H1 (cell line): ENCODE measurements around the gene CASQ2. TPM values are rescaled to one million over a fixed set of nuclear protein-coding genes. Genes with fewer than 3 reads are reported as not detected.

Source experiments
- CTCF ChIA-PET: fragments of 300-600 bp; sonication (Branson Sonifier 250); formaldehyde crosslinking; loops from one replicate; lab custom pipeline; 2021; ENCODE audit not compliant: partially characterized antibody; lab: Charles Lee
- POLR2A ChIA-PET: fragments of 300-600 bp; sonication (Branson Sonifier 250); formaldehyde crosslinking; loops from one replicate; lab custom pipeline; 2021; ENCODE audit warnings: inconsistent platforms; ENCODE audit not compliant: partially characterized antibody; lab: Charles Lee
- DNase-seq, 2 experiments: peaks; one replicate each; pipeline versions ENCODE4 v3.0.0 to v3.0.0-alpha.2; 2010 to 2022; ENCODE audit warnings: low spot score in 2 of 2, low read depth in 1 of 2, mixed read lengths in 1 of 2
- FAIRE-seq: peaks from 2 replicates; lab custom pipeline; 2011; peaks lifted over from hg19 to GRCh38; lab: Jason Lieb, UNC
- H2AFZ ChIP-seq: 2 replicates; pipeline ENCODE4 v1.8.1; 2012; ENCODE audit warnings: low read length, inconsistent platforms
- H2AK5ac ChIP-seq: 2 replicates; pipeline ENCODE4 v1.6.1; 2013; ENCODE audit warnings: low read depth, low read length
- H2BK120ac ChIP-seq: replicated peaks from 2 replicates; pipeline ENCODE3; 2013; ENCODE audit warnings: low read depth, low read length, inconsistent platforms
- H2BK12ac ChIP-seq: 2 replicates; pipeline ENCODE4 v1.6.1; 2013; ENCODE audit warnings: low read depth, low read length
- H2BK15ac ChIP-seq: 2 replicates; pipeline ENCODE4 v1.6.1; 2013; ENCODE audit warnings: low read length
- H2BK20ac ChIP-seq: 2 replicates; pipeline ENCODE4 v1.6.1; 2013; ENCODE audit warnings: low read length
- H2BK5ac ChIP-seq: 2 replicates; pipeline ENCODE4 v1.6.1; 2013; ENCODE audit warnings: low read depth, low read length
- H3K14ac ChIP-seq: 2 replicates; pipeline ENCODE4 v1.6.1; 2013; ENCODE audit warnings: inconsistent platforms; ENCODE audit not compliant: insufficient read length
- H3K18ac ChIP-seq: 2 replicates; pipeline ENCODE4 v1.6.1; 2013; ENCODE audit warnings: low read length; ENCODE audit errors: extremely low read depth
- H3K23ac ChIP-seq: 2 replicates; pipeline ENCODE4 v1.6.1; 2013; ENCODE audit warnings: inconsistent platforms; ENCODE audit not compliant: insufficient read length
- H3K23me2 ChIP-seq: 2 replicates; pipeline ENCODE4 v1.6.1; 2013; ENCODE audit warnings: low read depth, low read length
- H3K27ac ChIP-seq: 2 replicates; pipeline ENCODE4 v1.6.1; 2011; ENCODE audit warnings: low read depth, low read length, inconsistent platforms
- H3K27me3 ChIP-seq, 4 experiments: replicated peaks in 1 of 4; 1 replicate in 1 of 4; 2 replicates in 3 of 4; pipeline versions ENCODE4 v1.6.1 to v1.8.1; 2011 to 2013; ENCODE audit warnings: low read length in 3 of 4, mild to moderate bottlenecking in 3 of 4, inconsistent platforms in 2 of 4, mixed read lengths in 2 of 4, moderate library complexity in 1 of 4; ENCODE audit not compliant: control insufficient read depth in 3 of 4, insufficient read depth in 3 of 4; ENCODE audit errors: extremely low read depth in 1 of 4
- H3K36me3 ChIP-seq, 4 experiments: 2 replicates each; pipeline versions ENCODE4 v1.6.1 to v1.8.1; 2011 to 2013; ENCODE audit warnings: mild to moderate bottlenecking in 4 of 4, low read length in 3 of 4, moderate library complexity in 2 of 4, control low read depth in 1 of 4, inconsistent platforms in 1 of 4; ENCODE audit not compliant: insufficient read depth in 4 of 4, control insufficient read depth in 2 of 4
- H3K4ac ChIP-seq: replicated peaks from 2 replicates; pipeline ENCODE3; 2013; ENCODE audit warnings: low read length, low read depth, mixed read lengths, inconsistent platforms; ENCODE audit not compliant: insufficient read length
- H3K4me1 ChIP-seq, 4 experiments: replicated peaks in 1 of 4; 1 replicate in 1 of 4; 2 replicates in 3 of 4; pipeline versions ENCODE4 v1.6.1 to v1.8.1; 2011 to 2013; ENCODE audit warnings: low read length in 3 of 4, inconsistent platforms in 2 of 4, mixed read lengths in 1 of 4; ENCODE audit not compliant: insufficient read depth in 4 of 4, control insufficient read depth in 3 of 4
- H3K4me2 ChIP-seq, 2 experiments: 2 replicates each; pipeline versions ENCODE4 v1.6.1 to v1.8.1; 2011 to 2013; ENCODE audit warnings: low read depth in 2 of 2, low read length in 2 of 2, control low read depth in 1 of 2, inconsistent platforms in 1 of 2, mild to moderate bottlenecking in 1 of 2; ENCODE audit not compliant: insufficient read depth in 1 of 2
- H3K4me3 ChIP-seq, 4 experiments: fragments of 200-600, 300-600 bp in 1 of 4; sonication (generic), shearing (Covaris generic), sonication (Bioruptor Twin) in 1 of 4; 2 replicates each; pipeline versions ENCODE4 v1.5.1 to v1.8.1; 2011 to 2016; ENCODE audit warnings: low read length in 4 of 4, low read depth in 3 of 4, control low read depth in 2 of 4, inconsistent platforms in 2 of 4, mild to moderate bottlenecking in 2 of 4, mixed read lengths in 1 of 4, moderate library complexity in 1 of 4; ENCODE audit not compliant: insufficient read depth in 2 of 4; ENCODE audit errors: extremely low read depth in 1 of 4
- H3K56ac ChIP-seq: replicated peaks from 2 replicates; pipeline ENCODE3; 2013; ENCODE audit warnings: low read depth, mild to moderate bottlenecking, mixed read lengths, low read length, inconsistent platforms; ENCODE audit not compliant: insufficient read length
- H3K79me1 ChIP-seq: 2 replicates; pipeline ENCODE4 v1.6.1; 2013; ENCODE audit warnings: low read depth, low read length, control low read depth
- H3K79me2 ChIP-seq, 2 experiments: 2 replicates each; pipeline versions ENCODE4 v1.6.1 to v1.8.1; 2012 to 2013; ENCODE audit warnings: low read length in 2 of 2, mild to moderate bottlenecking in 2 of 2, inconsistent platforms in 1 of 2; ENCODE audit not compliant: insufficient read depth in 2 of 2, control insufficient read depth in 1 of 2
- H3K9ac ChIP-seq, 4 experiments: replicated peaks in 1 of 4; 1 replicate in 1 of 4; 2 replicates in 3 of 4; pipeline versions ENCODE4 v1.6.1 to v1.8.1; 2011 to 2013; ENCODE audit warnings: low read depth in 3 of 4, low read length in 3 of 4, control low read depth in 2 of 4, mild to moderate bottlenecking in 2 of 4, moderate library complexity in 2 of 4, inconsistent platforms in 1 of 4; ENCODE audit errors: extremely low read depth in 1 of 4
- H3K9me3 ChIP-seq, 2 experiments: 2 replicates each; pipeline versions ENCODE4 v1.6.1 to v1.8.1; 2012 to 2013; ENCODE audit warnings: mild to moderate bottlenecking in 2 of 2, moderate library complexity in 2 of 2, control low read depth in 1 of 2, inconsistent platforms in 1 of 2, low read depth in 1 of 2, low read length in 1 of 2, mixed read lengths in 1 of 2; ENCODE audit not compliant: insufficient read depth in 2 of 2
- H4K20me1 ChIP-seq, 2 experiments: replicated peaks in 1 of 2; 2 replicates each; pipeline versions ENCODE3 to v1.8.1; 2011 to 2013; ENCODE audit warnings: inconsistent platforms in 2 of 2, low read length in 2 of 2, mild to moderate bottlenecking in 1 of 2; ENCODE audit not compliant: insufficient read depth in 2 of 2, control insufficient read depth in 1 of 2
- H4K5ac ChIP-seq: 2 replicates; pipeline ENCODE4 v1.6.1; 2013; ENCODE audit warnings: low read length, low read depth, mixed read lengths, inconsistent platforms; ENCODE audit not compliant: insufficient read length
- H4K8ac ChIP-seq: 2 replicates; pipeline ENCODE4 v1.8.0; 2013; ENCODE audit warnings: mild to moderate bottlenecking, moderate library complexity, low read length, inconsistent platforms; ENCODE audit not compliant: insufficient read depth; ENCODE audit errors: extremely low read depth
- H4K91ac ChIP-seq: replicated peaks from 2 replicates; pipeline ENCODE3; 2013; ENCODE audit warnings: low read length, mixed read lengths, inconsistent platforms; ENCODE audit not compliant: insufficient read length
- CBX5 ChIP-seq: fragments of 300-800, 300-1000 bp; sonication (generic); IDR thresholded peaks from 2 replicates; pipeline ENCODE4 v1.7.1; 2016; ENCODE audit warnings: antibody characterized with exemption, low read length, low read depth
- CEBPB ChIP-seq: IDR thresholded peaks from 2 replicates; pipeline ENCODE4 v1.6.1; 2012; ENCODE audit warnings: low read depth, low read length
- CHD2 ChIP-seq: IDR thresholded peaks from 2 replicates; pipeline ENCODE4 v1.6.1; 2012; ENCODE audit warnings: low read length, improper control_type of control experiment
- CTBP2 ChIP-seq: IDR thresholded peaks from 2 replicates; pipeline ENCODE4 v1.7.0; 2011; ENCODE audit warnings: borderline replicate concordance, mild to moderate bottlenecking, moderate library complexity, mixed read lengths, low read length; ENCODE audit not compliant: insufficient read depth, insufficient read length
- HDAC6 ChIP-seq: IDR thresholded peaks from one replicate; pipeline ENCODE4 v1.7.1; 2012; ENCODE audit warnings: low read depth, mild to moderate bottlenecking, inconsistent platforms, low read length, moderate library complexity
- JUN ChIP-seq: IDR thresholded peaks from 2 replicates; pipeline ENCODE4 v1.6.1; 2011; ENCODE audit warnings: low read depth, mild to moderate bottlenecking, improper control_type of control experiment, low read length
- NRF1 ChIP-seq: IDR thresholded peaks from 2 replicates; pipeline ENCODE4 v1.6.1; 2011; ENCODE audit warnings: mild to moderate bottlenecking, low read depth, low read length, improper control_type of control experiment
- SIRT6 ChIP-seq: IDR thresholded peaks from one replicate; pipeline ENCODE4 v1.7.1; 2012; ENCODE audit warnings: low read length, inconsistent platforms
- SP4 ChIP-seq: IDR thresholded peaks from 2 replicates; pipeline ENCODE4 v1.6.1; 2012; ENCODE audit warnings: low read length, inconsistent platforms
- TAF1 ChIP-seq: IDR thresholded peaks from 2 replicates; pipeline ENCODE4 v1.6.1; 2011; ENCODE audit warnings: mild to moderate bottlenecking, low read depth, low read length
- TCF12 ChIP-seq: IDR thresholded peaks from 2 replicates; pipeline ENCODE4 v1.6.1; 2011; ENCODE audit warnings: low read depth, mild to moderate bottlenecking, low read length
- WGBS, 2 experiments: shearing (Covaris generic) in 1 of 2; methylation state at CpG; one replicate each; pipeline versions ENCODE4 v1.1.6 to v1.1.7; 2013 to 2015; ENCODE audit warnings: low lambda C conversion rate in 2 of 2, mixed read lengths in 2 of 2, inconsistent platforms in 1 of 2, low coverage in 1 of 2, missing lambda C conversion rate in 1 of 2; ENCODE audit not compliant: insufficient replicate concordance in 2 of 2, insufficient coverage in 1 of 2, insufficient read length in 1 of 2; ENCODE audit errors: extremely low coverage in 1 of 2, missing lambda C conversion rate in 1 of 2; 5-methylcytosine and 5-hydroxymethylcytosine counted together
- polyA plus RNA-seq, 7 experiments: library from polyadenylated mRNA; depleted of rRNA in 3 of 7; stranded (reverse) in 5 of 7; unstranded in 2 of 7; fragments of >200 nt in 5 of 7; fragments of 200-250 nt in 2 of 7; gene quantifications; 1 replicate in 5 of 7; 2 replicates in 1 of 7; 4 replicates in 1 of 7; pipeline versions ENCODE4 v1.2.1 to v1.2.3, GENCODE V29; 2011 to 2013; ENCODE audit warnings: missing spikeins in 2 of 7, mixed read lengths in 2 of 7
- total RNA-seq: library from RNA; stranded (reverse); fragmentation: NEBNext Ultra II Directional; extraction: Animal tissue kit (Norgen Biotek cat#: 25700); gene quantifications from 2 replicates; pipeline ENCODE4 v1.2.1, GENCODE V29; 2021
- TF ChIP-seq, protein P1 (sequence below): IDR thresholded peaks from 2 replicates; pipeline ENCODE4 v1.6.1; 2012; ENCODE audit warnings: inconsistent platforms

Gene CASQ2
- total and polyA plus RNA-seq, 2 of the 8 experiments (the other 6 are each of a cell fraction or from before 2014, with no cell fraction given): not detected

DNA sequence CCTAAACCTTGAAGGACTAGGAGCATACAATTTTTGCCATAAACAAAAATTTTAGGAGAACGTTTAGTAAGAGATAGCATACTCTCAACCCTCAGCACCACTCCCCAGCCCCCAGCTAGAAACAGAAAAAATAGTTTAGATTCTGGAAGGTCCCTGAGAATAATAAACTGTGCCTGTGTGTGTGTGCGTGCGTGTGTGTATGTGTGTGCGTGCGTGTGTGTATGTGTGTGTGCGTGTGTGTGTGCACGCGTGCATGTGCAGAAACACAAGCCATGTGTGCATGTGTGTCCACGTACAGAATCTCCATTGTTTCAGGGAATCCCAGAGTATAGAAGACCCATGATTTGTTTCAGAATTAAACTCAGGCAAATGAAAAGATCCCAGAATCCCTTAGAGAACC is 62.6 kb downstream of the CASQ2 start:
- ChIA-PET POLR2A (no interaction called here), CTCF (interaction anchor here (0.7 to 18.6 kb wide), 36 partner anchors 11 to 356 kb away, joined by 3 to 370 read pairs (median 5); partner anchors contain the start of gene CASQ2)
- Histone ChIP-seq H3K79me1 (no peaks in the 10 kb centered on the region), H4K8ac (no peak overlapping the region), H3K27me3 (no peaks in the 10 kb centered on the region), H3K9me3 (no peaks in the 10 kb centered on the region), H3K27ac (no peak overlapping the region), H3K18ac (no peak overlapping the region), H2BK5ac (no peak overlapping the region), H3K4me3 (no peak overlapping the region), H3K4ac (no peak overlapping the region), H3K14ac (no peak overlapping the region), H4K5ac (no peak overlapping the region), H4K91ac (no peak overlapping the region), H2BK20ac (peak overlapping the region; percentile 11; the same call in 1 of the 2 replicates), H4K20me1 (no peaks in the 10 kb centered on the region), H3K4me1 (no peaks in the 10 kb centered on the region), H2AK5ac (no peak overlapping the region), H2BK120ac (no peak overlapping the region), H3K9ac (no peak overlapping the region), H3K23ac (no peak overlapping the region), H3K79me2 (no peaks in the 10 kb centered on the region), H3K4me2 (no peak overlapping the region), H3K23me2 (no peaks in the 10 kb centered on the region), H3K56ac (no peak overlapping the region), H2BK12ac (no peak overlapping the region), H2AFZ (no peak overlapping the region), H2BK15ac (no peak overlapping the region), H3K36me3 (no peaks in the 10 kb centered on the region)
- FAIRE-seq (no peak), DNase-seq (no peak)
- 88% methylated on average over 9 of the region's 9 CpGs; no CpG with 5 or more reads in 1 of the 2 experiments for WGBS, 2 experiments
- no peak for TF ChIP-seq CHD2
- TF ChIP-seq SP4: no peak
- no peak for TF ChIP-seq CTBP2
- no peak for TF ChIP-seq CBX5
- no peak for TF ChIP-seq HDAC6
- TF ChIP-seq JUN: no peak
- TF ChIP-seq, protein P1, sequence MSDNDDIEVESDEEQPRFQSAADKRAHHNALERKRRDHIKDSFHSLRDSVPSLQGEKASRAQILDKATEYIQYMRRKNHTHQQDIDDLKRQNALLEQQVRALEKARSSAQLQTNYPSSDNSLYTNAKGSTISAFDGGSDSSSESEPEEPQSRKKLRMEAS: no peak
- TF ChIP-seq CEBPB: no peak
- TF ChIP-seq NRF1: no peak
- TF ChIP-seq TCF12: no peak
- no peak for TF ChIP-seq SIRT6
- no peak for TF ChIP-seq TAF1
